ENCODE data around the gene AKAP6.
"Not testable (repeated sequence)": the region's sequence is repeated elsewhere in the genome, so short reads cannot be mapped to it uniquely, and the experiment has no call there.

AKAP6 gene

DNA sequence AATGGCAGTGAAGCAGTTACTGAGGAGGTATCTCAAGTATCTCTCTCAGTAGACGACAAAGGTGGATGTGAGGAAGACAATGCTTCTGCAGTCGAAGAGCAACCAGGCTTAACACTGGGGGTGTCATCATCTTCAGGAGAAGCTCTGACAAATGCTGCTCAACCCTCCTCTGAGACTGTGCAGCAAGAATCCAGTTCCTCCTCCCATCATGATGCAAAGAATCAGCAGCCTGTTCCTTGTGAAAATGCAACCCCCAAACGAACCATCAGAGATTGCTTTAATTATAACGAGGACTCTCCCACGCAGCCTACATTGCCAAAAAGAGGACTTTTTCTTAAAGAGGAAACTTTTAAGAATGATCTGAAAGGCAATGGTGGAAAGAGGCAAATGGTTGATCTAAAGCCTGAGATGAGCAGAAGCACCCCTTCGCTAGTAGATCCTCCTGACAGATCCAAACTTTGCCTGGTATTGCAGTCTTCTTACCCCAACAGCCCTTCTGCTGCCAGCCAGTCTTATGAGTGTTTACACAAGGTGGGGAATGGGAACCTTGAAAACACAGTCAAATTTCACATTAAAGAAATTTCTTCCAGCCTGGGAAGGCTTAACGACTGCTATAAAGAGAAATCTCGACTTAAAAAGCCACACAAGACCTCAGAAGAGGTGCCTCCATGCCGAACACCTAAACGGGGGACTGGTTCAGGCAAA, 216.6 kb downstream of the AKAP6 start:
- DNase-seq = no peak

DNA sequence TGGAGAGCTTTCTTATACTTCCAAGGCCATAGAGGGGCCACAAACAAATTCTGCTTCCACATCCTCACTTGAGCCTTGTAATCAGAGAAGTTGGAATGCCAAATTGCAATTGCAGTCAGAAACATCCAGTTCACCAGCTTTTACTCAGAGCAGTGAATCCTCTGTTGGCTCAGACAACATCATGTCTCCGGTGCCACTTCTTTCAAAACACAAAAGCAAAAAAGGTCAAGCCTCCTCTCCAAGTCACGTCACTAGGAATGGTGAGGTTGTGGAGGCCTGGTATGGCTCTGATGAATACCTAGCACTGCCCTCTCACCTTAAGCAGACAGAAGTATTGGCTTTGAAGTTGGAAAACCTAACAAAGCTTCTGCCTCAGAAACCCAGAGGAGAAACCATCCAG, 217.1 kb downstream of the AKAP6 start:
- no peak for DNase-seq

DNA sequence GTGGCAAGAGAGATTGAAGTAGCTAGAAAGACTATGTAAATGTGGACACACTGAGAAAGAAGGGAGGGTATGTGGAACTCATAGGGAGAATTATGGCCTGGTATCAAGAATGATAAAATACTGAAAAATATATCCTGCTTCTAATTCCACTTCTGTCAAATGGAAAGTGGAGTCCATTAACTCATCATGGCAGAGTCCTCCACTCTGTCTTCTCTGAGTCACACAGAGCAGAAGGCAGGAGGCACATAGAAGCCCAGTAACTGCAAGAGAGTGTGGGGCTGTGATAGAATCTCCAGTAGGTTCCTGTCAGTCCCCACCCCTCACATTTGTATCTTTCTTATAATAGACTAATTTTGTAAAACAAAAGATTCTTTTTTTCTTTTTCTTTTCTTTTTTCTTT, 223.7 kb downstream of the AKAP6 start:
- DNase-seq = no peak

DNA sequence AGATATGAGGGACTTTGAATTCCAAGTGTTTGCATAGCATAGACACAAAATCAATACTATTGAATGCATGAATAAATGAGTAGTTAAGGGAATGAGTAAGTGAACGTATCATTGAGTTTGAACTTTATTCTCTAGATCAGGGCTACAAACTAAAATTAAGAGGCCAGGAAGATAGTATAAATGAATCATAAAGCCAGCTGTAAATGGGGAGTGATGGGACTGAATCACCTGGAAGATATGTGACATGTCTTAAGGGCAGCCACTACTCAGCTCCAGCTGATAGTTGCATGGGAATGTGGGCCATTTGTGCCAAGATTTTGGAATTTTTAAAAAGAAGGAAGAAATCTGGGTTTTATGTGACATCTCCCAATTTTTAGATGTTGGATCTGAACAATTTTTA, 229.9 kb downstream of the AKAP6 start:
- DNase-seq = no peak

DNA sequence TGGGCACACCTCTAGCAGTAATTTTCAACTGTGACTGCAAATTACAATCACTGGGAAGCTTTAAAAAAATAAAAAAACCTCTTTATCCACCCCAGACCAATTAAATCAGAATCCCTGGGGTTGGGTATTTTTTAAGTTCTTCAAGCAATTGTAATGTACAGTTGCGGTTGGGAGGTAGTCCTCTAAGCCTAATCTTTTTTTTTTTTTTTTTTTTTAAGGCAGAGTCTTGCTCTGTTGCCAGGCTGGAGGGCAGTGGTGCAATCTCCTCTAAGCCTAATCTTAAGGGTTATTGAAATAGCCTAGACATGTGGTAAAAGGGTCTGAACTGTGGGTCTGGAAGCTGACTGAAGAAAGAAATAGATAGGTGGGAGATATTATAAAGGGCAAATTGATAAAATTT, 230.5 kb downstream of the AKAP6 start:
- DNase-seq = no peak

DNA sequence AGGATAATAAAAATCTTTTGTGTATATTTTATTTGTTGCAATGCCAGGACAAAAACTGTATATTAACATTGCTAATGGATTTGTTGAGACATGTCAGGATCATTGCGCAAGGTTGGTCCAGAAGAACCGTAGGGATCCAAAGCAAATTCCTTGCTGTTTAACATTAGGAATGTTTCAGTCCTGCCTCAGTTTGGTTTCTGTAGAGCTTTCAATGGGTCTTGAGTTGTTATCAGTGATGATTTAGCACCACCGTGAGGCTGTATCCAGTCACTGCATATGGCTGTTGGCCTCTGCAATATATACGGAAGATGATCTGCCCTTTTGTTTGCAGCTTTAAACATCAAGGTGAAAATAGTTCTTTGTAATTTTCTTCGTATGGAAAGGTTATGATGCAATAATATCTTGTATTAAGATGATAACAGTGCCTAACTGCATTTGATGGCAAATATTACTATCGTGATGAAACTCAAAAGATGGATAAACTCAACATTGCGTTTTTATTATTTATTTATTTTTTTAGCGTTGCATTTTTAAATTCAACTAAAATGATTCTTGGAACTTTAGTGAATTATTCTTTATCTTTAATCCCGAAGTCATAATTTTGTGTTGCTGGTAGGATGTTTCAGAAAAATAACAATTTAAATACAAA, 231.2 kb downstream of the AKAP6 start:
- DNase-seq = peak; percentile 37 to 42

DNA sequence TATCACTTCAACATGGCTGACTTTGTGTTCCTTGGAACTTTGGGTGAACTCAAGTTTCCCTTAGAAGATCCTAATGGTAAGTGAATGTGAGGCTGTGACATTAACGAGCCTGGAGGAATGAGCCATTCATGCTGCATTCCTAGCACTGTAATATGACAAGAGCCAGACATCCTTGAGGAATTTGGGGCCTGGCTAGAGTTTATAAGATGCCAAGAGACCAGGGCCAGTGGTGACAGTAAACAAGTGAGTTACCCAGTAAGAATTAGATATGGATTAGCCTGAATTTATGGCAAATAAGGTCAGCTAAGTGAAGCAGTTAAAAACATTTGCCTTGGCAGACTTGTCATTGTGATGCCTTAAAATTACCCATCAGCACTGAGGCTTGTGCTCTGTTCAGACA, 232.4 kb downstream of the AKAP6 start:
- DNase-seq = no peak

DNA sequence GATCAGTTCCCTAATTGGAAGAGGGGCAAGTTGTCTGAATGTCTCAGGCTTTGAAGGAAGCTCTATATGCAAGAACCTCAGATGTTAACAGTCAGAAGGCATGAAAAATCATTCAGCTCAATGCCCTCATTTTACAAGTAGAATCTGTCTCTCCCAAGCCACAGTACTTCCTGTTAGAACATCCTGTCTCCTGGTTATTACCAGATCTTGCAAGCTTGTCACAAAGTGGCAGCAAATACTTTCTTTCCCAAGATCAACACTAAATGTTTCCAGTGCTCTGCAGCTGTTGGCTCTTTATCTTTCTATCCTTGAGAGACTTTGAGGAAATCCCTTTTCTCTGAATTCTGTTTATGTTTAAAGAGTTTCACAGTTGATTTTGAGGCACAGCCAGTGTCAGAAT, 235.5 kb downstream of the AKAP6 start:
- DNase-seq = no peak

DNA sequence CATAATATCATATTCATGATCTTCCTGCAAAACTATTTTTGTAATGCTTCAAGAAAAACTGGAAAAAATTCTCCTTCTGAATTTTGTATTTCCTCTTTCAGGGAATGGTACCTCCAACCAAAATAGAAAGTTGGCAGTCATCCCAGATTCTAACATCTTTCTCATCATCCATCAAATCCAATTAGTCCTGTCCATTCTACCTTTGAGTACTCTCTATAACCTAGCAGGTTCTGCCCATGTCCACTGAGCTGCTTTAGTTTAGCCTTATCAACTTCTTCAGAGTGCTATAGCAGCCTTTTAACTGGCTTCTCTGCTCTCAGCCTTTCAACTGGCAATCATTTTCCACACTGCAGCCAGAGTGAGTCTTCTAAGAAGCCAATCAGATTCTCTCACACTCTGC, 236.2 kb downstream of the AKAP6 start:
- no peak for DNase-seq

DNA sequence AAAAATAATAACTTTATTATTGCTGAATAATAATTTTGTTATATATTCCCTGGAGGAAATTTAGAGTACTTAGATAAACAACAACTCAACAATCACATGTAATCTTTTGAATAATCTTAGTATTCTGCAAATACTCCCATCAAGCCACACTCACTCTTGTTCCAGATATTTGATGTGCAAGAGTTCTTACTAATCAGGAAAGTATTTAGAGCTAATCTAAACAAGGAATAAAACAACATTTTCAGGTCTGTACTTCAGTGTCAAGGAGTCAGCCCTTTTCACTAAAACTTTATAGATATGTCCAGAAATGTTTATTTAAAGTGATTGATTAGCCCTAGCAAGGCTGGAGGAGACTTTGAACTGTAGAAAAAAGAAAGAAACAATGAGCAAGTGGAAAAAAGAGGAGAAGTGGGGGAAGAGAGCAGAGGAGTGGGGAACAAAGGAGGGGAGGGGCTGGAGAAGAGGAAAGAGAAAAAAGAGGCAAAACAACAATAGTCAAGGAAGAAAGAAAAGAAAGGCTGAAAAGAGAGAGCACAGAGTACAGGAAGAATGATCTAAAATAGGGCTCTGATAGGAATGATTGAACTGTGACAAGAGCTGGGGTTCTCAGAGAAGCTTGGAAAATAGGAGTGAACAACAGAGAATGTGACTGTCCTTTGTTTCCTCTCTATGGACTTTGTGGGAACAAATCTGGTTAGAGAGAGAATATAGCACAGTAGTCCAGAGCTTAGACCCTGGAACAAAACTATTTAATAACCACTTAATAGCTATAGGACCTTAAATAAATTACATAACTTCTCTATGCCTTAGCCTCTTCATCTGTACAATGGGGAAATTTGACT, 238.7 kb downstream of the AKAP6 start:
- DNase-seq = no peak

DNA sequence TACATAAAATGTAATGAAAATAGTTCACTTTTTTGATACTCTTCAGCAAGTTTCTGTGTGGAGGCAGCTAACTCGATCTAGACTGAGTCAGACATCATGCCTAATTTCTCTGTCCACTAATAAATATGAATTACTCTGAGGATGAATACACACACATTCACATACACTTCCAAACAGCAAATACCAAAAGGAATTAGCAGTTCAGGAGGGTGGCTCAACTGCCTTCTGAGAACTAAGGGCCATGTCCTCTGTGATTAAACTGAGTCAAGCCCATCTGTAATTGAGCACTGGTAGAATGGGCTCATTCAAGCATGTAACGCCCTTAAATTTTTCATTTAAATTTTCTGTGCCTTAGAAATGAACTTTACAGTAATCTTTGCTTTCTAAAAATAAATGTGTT, 242.5 kb downstream of the AKAP6 start:
- no peak for DNase-seq

DNA sequence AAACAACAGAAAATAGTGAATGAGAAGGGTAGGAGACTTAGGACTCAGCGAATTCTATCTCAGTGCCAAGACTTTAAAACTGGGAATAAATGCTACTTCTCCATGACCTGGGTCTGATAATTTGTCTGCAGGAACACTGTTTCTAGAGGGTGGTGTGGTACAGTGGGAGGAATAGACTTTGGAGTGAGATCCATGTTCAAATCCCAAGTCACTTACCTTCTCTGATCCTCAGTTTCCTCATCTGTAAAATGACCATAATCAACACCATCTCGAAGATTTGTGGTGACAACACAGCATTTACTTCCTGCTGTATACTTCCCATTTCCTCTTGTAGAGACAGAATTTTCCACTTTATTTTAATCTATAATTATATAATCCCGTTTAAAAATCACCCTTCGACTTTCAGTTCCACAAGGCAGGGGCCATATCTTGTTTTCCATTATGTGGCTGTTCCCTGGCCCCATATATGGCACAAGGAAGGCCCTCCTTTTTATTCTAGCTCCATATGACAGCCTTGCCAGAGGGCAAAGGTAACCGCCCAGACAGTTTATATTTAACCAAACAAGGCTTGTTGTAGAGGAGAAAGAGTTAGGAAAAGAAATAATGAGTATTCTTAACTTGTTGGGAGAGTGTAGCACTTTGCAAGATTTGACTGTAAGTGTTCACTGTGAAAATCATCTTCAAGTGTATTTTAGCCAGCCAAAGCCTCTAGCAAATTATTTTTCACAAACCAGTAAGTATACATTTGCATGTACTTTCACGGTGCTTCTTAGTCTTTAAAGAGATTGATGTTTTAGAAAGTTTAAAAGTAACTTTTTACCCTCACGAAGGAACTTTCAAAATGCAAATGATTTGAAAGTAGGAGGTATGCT, 243.1 kb downstream of the AKAP6 start:
- no peak for DNase-seq

DNA sequence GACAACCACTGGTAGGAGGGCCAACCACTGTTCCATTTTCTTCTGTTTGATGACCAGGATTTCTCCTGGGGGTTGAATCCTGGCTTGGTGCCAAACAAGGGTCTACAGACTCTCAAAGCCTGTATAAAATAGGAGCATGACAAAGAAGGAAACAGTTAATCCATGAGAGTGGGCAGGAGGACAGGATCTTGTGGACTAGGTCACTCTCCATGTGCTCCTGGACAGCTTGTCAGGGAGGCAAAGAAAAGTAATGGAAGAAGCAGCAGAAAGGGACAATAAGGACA, 243.7 kb downstream of the AKAP6 start:
- DNase-seq = no peak

DNA sequence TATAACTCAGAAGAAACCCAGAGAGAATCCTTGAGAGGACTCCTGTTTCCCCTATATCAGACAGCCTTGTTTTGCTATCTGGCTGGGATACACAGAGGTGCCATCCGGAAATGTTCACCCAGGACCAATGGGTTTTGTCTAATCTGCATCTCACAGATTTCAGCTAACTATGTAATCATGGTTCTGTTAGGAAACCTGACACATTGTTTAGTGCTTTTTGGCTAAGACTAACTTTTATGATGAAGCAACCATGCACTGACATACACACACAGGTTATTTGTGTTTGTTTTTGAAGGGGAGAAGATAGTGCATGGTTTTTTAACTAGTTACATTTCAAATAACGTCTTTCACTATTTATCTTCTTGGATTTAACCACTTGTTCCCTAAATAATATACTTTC, 245.2 kb downstream of the AKAP6 start:
- DNase-seq = no peak

DNA sequence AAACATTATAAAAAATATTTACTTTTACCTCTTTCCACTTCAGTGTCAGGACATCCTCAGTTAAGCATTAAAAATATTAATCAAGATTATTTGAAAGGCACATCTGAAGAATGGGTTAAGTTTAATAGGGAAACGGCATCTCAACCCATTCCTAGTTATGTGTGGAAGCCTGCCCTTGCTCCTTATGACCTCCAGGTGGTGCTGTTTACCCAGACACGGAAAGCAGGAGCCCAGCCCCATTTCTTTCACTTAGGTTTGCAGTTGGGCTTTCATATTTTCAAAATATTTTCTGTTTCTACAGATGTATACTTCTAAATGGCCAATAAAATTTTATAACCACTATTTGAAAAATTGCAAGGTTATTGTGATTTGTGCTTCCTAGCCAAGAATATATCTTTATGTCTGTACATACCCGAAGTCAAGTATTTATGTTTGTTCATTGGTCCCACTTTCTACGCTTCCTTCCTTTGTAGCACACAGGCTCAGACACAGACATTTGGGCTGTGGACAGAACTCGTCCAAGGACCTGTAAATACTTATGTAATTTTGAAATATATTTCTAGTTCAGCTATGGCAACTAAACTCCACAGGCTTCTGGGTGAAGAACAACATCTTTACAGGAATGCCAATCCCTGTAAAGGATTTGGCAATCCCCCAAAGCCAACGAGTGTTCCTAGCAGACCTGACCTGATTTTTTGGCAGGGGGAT, 247.1 kb downstream of the AKAP6 start:
- peak in 1 of 2 experiments; percentile 24 for DNase-seq

DNA sequence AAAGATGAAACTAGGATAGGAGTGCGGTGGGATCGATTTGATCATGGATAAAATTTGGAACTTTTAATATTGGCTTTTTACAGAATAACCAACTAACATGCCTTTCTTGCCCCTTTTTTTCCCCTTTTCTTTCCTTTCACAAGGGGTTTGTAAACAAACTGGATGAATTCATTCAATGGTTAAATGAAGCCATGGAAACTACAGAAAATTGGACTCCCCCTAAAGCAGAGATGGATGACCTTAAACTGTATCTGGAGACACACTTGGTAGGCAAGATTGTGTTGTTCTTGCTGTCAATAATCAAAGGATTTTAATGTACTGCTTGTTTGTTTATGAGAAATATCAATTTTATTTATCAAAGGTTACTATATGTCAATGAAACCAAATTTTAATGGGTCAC, 247.9 kb downstream of the AKAP6 start:
- no peak for DNase-seq

DNA sequence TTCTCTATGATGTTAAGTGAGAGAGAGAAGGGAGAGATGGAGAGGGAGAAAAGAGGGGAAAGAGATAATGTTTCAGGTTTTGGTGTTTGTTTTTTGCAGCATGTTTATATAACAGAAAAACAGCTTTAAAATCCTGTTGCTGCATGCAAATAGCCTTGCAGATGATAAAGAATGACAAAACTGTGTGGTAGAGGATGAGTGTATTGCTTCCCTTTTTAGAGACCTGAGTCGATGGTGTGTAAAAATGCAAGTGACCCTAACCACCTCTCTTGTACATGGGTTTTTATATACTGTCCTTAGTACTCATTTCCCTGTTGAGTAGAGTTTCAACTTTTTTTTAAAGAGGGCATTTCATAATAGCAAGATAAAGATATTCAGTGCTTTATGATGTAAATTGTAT, 249.1 kb downstream of the AKAP6 start:
- DNase-seq = no peak

DNA sequence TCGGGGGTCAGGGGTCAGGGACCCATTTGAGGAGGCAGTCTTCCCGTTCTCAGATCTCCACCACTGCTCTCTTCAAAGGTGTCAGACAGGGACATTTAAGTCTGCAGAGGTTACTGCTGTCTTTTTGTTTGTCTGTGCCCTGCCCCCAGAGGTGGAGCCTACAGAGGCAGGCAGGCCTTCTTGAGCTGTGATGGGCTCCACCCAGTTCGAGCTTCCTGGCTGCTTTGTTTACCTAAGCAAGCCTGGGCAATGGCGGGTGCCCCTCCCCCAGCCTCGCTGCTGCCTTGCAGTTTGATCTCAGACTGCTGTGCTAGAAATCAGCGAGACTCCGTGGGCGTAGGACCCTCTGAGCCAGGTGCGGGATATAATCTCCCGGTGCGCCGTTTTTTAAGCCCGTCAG, 254.3 kb downstream of the AKAP6 start:
- DNase-seq = not testable (repeated sequence)

DNA sequence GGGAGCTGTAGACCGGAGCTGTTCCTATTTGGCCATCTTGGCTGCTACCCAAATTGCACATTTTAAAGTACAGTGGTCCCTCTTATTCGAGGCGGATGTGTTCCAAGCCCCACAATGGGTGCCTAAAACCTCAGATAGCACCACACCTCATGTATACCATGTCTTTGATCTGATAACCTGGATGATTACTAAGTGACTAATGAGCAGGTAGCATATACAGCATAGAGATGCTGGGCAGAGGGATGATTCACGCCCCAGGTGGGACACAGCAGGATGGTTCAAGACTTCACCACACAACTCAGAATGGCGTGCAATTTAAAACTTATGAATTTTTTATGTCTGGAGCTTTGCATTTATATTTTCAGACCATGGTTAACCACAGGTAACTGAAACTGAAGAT, 255.0 kb downstream of the AKAP6 start:
- no peak for DNase-seq

DNA sequence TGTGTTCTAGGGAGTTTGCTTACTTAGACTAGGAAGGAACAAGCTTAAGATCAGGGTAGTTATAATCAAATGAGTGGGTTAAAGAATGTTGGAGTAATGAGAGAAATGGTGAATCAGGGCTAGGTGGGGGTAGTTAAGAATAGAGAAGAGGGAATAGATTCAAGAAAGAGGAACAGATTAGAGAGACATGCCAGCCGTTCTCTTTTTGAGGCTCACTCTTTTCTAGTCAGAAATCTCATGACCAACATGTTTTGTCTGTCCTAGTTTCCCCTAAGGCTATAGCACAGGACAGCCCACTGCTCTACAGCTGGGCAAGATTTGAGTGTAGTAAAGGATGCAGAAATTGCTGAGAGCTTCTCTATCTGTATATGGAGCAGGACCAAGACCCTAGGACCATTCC, 258.4 kb downstream of the AKAP6 start:
- no peak for DNase-seq

DNA sequence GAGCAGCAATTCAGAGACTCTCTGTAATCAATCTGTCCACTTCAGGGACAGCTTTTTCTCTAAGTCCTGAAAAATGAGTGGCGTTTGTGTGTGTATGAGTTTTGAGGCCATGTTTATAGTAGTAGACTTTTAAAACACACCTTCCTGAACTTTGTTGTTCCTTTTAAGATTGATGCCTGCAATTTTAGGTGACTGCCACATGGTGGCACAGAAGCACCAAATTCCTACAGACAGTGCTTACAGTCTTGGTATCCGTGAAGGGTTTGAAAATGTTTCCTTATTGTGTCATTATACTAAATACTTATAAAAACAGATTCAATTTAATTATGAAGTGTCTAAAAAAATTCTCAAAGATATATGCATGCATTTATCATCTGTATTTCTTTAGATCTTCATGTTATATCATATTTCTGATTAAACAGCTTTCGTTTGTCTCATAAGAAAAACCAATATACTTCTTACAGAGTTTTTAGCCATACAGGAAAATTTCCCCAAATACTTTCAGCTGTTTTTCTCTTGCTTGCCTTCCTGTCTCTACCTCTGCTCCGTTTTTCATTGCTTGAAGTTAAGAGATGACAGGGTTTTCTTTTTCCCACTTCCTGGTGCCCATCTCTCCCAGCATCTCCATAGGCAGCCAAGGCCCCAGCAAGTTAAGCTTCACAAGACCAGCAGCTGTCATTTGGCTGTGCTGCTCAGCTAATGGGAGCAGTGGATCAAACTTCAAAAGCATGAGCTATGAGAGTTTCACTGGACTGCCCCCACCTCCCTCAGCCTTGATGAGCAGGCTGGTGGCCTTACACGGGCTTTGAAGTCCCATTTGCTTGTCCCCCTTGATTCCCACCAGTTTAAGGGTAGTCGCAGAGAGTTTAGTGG, 259.6 kb downstream of the AKAP6 start:
- no peak for DNase-seq

DNA sequence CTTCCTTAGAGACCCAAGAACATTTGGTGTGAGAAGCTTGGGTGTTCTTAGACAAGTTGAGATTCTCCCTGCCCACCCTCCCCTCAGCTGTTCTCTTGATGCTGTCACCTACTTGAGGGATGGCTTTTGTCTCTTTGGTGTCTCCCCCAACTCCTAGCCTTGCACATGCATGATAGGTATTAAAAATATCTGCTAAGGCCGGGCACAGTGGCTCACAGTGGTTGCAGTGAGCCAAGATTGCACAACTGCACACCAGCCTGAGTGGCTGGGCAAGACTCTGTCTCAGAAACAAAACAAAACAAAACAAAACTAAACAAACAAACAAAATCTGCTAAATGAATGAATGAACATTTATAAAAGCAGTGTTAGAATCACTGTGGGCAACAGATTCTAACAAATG, 261.1 kb downstream of the AKAP6 start:
- DNase-seq = no peak
